Measurements from ENCODE around the gene KRT34.
"Not testable (repeated sequence)": the region's sequence is repeated elsewhere in the genome, so short reads cannot be mapped to it uniquely, and the experiment has no call there.

The KRT34 gene

GRCh38 chr17:41381943-41382342 is at the start of gene KRT34:
TSS of gene KRT34 (minus strand) at chr17:41382306. CDS start at chr17:41382246, 60 bp downstream.
- in situ Hi-C loops (cut with HindIII; ENCODE audit: low sequenced_read_pairs); H3K4me3 ChIP-seq (ENCODE audit: low read depth, low read length); DNase-seq (ENCODE audit: low read depth, low spot score): not testable (repeated sequence)

DNA sequence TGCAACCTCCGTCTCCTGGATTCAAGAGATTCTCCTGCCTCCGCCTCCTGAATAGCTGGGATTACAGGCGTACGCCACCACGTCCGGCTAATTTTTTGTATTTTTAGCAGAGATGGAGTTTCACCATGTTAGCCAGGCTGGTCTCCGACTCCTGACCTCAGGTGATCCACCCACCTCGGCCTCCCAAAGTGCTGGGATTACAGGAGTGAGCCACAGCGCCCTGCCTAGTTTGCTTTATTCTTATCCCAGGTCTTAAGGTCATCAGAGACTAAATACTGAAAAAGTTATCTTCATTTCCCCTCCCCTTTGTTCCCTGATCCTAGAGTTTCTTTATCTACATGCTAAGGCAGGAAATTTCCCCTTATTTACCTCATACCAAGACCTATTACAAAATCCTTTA is 48.3 kb upstream of the KRT34 start:
- DNase-seq (ENCODE audit: low read depth, low spot score); in situ Hi-C loops (cut with HindIII; ENCODE audit: low sequenced_read_pairs); H3K4me3 ChIP-seq (ENCODE audit: low read depth, low read length): not testable (repeated sequence)

GRCh38 chr17:41429667-41430066 is 47.6 kb upstream of the KRT34 start:
- in situ Hi-C loops (cut with HindIII; ENCODE audit: low sequenced_read_pairs): no loop called here
- no peak for DNase-seq (ENCODE audit: low read depth, low spot score)
- H3K4me3 ChIP-seq (ENCODE audit: low read depth, low read length): no peak overlapping the region
- TF ChIP-seq CTCF (IDR thresholded peaks at IDR 0.05; ENCODE audit: low read depth, low read length): no peak

DNA sequence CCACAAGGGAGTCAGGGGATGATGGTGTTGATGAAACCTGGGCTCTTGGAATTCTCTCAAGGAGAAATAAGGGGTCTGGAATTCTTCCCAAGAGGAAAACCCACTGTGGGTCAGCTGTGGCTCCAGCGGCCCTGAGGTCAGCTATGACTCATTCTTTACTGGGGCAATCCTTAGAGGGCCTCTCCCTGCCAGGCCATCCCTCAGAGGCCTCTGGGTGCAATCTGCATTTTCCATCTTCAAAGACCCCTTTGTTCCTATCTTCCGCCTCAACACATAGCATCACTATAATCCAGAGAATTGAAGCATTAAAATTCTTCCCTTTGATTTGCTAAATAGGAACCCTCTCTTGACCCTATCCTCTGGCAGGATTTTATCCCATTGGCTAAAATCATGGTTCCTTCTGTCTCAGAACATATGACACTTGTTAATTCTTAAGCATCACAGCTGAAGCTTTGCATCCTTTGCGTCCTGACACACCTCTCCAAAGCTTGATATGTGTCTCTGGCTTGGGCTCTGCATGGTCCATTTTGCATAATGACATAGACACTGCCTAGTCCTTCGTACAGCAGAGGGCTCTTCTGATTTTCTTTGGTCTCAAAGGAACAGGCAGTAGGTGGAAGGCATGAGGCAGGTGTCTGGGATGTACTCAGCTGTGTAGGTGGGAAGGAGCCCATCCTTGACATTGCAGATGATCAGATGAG is 46.6 kb upstream of the KRT34 start:
- in situ Hi-C loops (cut with HindIII; ENCODE audit: low sequenced_read_pairs): no loop called here
- no peak overlapping the region for H3K4me3 ChIP-seq (ENCODE audit: low read depth, low read length)
- no peak for TF ChIP-seq CTCF (IDR thresholded peaks at IDR 0.05; ENCODE audit: low read depth, low read length)
- peak; percentile 40 for DNase-seq (ENCODE audit: low read depth, low spot score)

GRCh38 chr17:41424111-41424635 is 42.1 kb upstream of the KRT34 start, which contains the start of gene KRT37:
TSS of gene KRT37 (minus strand) at chr17:41424585. CDS start at chr17:41424523, 62 bp downstream.
- H3K4me3 ChIP-seq (ENCODE audit: low read depth, low read length): no peak within 1 kb of the TSS
- no peak for TF ChIP-seq CTCF (IDR thresholded peaks at IDR 0.05; ENCODE audit: low read depth, low read length)
- DNase-seq (ENCODE audit: low read depth, low spot score): no peak
- in situ Hi-C loops (cut with HindIII; ENCODE audit: low sequenced_read_pairs): no loop called here

DNA sequence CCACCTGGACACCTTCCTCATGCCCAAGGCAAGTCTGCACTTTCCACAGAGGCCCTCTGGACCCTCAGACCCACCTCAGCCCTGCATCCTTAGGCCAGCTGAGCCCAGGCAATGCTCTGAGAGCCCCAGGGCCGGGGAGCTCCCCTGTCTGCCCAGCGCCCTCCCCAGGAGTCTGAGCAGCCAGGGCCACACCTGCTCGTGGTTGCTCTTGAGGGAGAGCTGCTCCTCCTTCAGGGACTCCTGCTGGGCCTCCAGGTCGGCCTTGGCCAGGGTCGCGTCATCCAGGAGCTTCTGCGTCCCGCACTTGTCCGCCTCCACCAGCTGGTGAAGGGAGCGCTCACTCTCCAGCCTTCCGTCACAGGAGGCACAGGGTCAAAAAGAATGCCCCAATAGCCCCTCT is 40.5 kb upstream of the KRT34 start:
- H3K4me3 ChIP-seq (ENCODE audit: low read depth, low read length); in situ Hi-C loops (cut with HindIII; ENCODE audit: low sequenced_read_pairs); DNase-seq (ENCODE audit: low read depth, low spot score): not testable (repeated sequence)

DNA sequence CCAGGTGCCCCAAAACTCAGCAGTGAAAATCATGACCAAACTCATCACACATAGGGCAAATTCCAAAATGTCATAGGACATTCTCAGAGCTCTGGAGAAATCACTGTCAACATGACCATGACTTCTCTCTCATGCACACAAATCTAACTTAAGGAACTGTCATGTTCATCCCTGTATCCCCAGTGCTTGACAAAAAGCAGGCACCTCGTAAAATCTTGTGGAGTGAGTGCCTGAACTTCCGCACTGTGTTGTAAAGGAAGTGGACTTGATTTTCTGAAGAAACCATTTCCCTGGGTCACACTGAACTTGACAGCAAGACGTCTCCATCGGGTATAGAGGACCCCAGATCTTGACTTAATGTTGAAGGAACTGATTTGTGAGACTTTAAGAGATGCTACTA is 39.5 kb upstream of the KRT34 start:
- no peak for DNase-seq (ENCODE audit: low read depth, low spot score)
- in situ Hi-C loops (cut with HindIII; ENCODE audit: low sequenced_read_pairs): no loop called here
- H3K4me3 ChIP-seq (ENCODE audit: low read depth, low read length): no peak overlapping the region
- TF ChIP-seq CTCF (IDR thresholded peaks at IDR 0.05; ENCODE audit: low read depth, low read length): no peak

- H3K4me3 ChIP-seq (ENCODE audit: low read depth, low read length): no peak overlapping the region
- no peak for TF ChIP-seq CTCF (IDR thresholded peaks at IDR 0.05; ENCODE audit: low read depth, low read length)
- DNase-seq (ENCODE audit: low read depth, low spot score): no peak
- in situ Hi-C loops (cut with HindIII; ENCODE audit: low sequenced_read_pairs): no loop called here
These were observed 39.0 kb upstream of the KRT34 start for GRCh38 chr17:41421116-41421515.
